ENCODE data around the gene USP2. TPM values are rescaled to one million over a fixed set of nuclear protein-coding genes. Genes with fewer than 3 reads are reported as not detected.

USP2 gene
- polyA plus RNA-seq, 1 donor, result 4.2 TPM

DNA sequence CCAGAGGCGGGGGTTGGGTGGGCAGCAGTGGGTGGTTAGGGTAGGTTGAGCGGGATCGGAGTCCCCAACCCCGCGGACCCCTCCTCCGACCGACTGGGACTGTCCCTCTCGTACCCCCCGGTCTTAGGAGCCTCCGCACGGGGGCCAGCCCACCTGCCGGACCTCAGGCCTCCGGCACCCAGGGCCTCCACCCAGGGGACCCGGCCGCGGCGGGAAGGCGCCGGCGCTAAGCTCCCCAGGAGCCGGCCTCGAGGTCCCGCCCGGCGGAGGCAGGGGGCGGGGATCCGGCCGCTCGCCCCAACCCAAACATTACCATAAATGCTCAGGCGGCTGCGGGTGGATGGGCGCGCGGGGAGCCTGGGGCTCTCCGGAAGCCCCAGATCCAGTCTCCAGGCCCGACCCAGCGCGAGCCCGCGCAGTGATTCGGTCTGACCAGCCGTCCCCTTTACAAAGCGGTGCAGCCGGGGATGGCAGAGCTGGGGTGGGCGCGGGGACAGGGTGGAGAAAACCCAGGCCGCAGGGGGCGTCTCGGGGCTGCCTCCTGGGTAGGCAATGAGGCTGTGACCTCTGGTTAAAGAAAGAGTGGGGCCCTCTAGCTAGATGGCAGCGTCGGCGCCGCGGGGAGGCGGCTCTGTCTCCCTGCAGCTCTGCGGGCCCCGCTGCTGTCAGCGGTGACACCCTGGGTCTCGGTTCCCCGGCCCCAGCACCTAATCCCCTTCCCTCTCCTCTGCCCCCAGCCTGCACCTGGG lies 60.5 kb downstream of the USP2 start:
- peak overlapping the region; percentile 51 for H3K4me3 ChIP-seq (ENCODE audit: low read length)
- H3K36me3 ChIP-seq (ENCODE audit: control insufficient read depth, insufficient read depth, low read length), result no peaks in the 10 kb centered on the region
- peaks cover 38% of the 10 kb centered on the region for H3K4me1 ChIP-seq (ENCODE audit: control insufficient read depth, insufficient read depth, low read length)
- peaks cover 50% of the 10 kb centered on the region for H3K27me3 ChIP-seq (ENCODE audit: control insufficient read depth, insufficient read depth, low read length)
- peak in 1 of 2 donors; percentile 65 for DNase-seq
- WGBS (ENCODE audit: insufficient coverage, low lambda C conversion rate), result no CpG with 5 or more reads among the region's 60 CpGs
- H3K9me3 ChIP-seq (ENCODE audit: control insufficient read depth, low read depth, low read length), result peaks cover 3% of the 10 kb centered on the region
- peak overlapping the region; percentile 80 for H3K27ac ChIP-seq (ENCODE audit: low read length)

DNA sequence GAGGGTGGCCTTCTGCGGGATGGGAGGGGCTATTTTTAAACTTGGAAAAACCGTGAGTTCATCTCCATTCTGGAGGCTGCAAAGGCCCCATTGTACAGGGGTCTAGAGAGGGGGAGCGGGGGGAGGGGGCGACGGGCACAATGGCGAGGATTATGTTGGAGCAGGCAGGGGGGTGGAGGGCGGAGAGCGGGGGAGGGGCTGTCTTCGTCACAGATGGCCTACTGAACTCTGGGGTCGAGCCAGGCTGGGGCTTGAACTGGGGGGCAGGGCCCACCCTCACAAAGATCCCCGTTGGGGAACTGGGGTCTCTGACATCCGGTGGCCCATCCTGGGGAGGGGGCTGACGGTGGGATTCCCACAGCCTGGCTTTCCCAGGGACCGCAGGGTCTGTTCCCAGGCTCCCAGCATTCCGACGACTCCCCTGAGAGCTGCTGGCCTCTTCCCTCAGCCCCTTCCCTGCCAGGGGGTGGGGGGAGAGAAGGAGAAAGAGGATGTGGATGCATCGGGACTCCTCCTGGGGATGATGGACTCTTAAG lies 61.2 kb downstream of the USP2 start:
- peak overlapping the region; percentile 51 for H3K4me3 ChIP-seq (ENCODE audit: low read length)
- no CpG with 5 or more reads among the region's 17 CpGs for WGBS (ENCODE audit: insufficient coverage, low lambda C conversion rate)
- peaks cover 44% of the 10 kb centered on the region for H3K4me1 ChIP-seq (ENCODE audit: control insufficient read depth, insufficient read depth, low read length)

DNA sequence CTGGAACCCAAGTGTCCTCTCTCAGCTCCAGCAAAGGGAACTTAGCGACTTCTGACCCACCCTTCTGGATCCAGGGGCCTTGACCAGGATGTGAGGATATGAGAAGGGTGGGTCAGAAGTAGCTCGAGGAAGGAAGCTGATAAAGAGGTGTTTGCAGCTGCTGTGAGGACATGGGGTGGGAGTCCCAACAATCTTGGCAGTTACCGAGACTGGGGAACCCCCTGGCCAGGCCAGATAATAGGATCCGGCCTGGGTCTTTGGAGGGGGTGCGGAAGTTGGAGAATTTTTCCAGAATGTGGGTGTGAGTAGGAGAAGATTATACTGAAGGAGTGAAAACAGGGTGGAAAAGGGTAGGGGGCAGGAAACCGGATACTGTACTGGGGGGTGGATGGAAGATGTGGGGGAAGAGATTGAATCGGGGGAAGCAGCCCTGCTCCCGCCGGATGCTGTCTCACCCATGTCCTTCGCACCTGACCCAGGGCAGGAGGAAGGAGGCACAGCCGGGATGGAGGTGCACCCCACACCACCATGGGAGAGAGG lies 61.7 kb downstream of the USP2 start:
- Histone ChIP-seq H3K27me3 (ENCODE audit: control insufficient read depth, insufficient read depth, low read length) (peaks cover 62% of the 10 kb centered on the region), H3K27ac (ENCODE audit: low read length) (peak overlapping the region; percentile 80), H3K9me3 (ENCODE audit: control insufficient read depth, low read depth, low read length) (peaks cover 6% of the 10 kb centered on the region), H3K4me3 (ENCODE audit: low read length) (no peak overlapping the region), H3K36me3 (ENCODE audit: control insufficient read depth, insufficient read depth, low read length) (no peaks in the 10 kb centered on the region), H3K4me1 (ENCODE audit: control insufficient read depth, insufficient read depth, low read length) (peaks cover 50% of the 10 kb centered on the region)
- DNase-seq, result no peak
- 60% methylated on average over 1 of the region's 11 CpGs for WGBS (ENCODE audit: insufficient coverage, low lambda C conversion rate)

More for the DNA sequence above, 61.2 kb downstream of the USP2 start:
- Histone ChIP-seq H3K27me3 (ENCODE audit: control insufficient read depth, insufficient read depth, low read length) (peaks cover 57% of the 10 kb centered on the region), H3K9me3 (ENCODE audit: control insufficient read depth, low read depth, low read length) (peaks cover 3% of the 10 kb centered on the region), H3K36me3 (ENCODE audit: control insufficient read depth, insufficient read depth, low read length) (no peaks in the 10 kb centered on the region), H3K27ac (ENCODE audit: low read length) (peak overlapping the region; percentile 80)
- peak in 1 of 2 donors; percentile 43 for DNase-seq

DNA sequence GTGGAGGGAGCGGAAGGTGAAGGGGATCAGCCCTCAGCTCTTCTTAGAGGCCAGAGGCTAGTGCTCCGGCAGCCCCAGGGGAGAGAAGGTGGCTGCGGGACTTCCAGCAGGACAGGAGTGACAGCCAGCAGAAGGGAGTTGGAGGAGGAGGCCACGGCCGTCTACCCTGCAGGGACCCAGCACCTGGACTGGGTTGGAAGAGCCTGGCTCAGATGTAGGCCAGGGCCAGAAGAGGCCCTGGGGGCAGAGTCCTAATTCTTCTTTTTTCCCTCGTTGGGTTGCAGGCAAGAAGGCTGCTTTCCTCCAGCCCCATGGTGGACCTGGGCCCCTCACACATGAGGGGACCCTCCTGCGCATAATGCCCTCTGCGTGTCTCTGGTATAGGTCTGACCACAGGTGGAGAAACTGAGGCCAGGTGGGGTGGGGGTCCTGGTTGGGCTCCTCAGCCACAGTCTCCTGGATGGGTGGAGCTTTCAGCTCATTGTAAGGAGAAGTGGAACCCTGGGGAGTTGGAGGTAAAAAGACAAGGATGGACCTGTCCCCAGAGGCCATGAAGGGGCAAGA lies 62.3 kb downstream of the USP2 start:
- Histone ChIP-seq H3K9me3 (ENCODE audit: control insufficient read depth, low read depth, low read length) (peaks cover 6% of the 10 kb centered on the region), H3K4me3 (ENCODE audit: low read length) (no peak overlapping the region), H3K27me3 (ENCODE audit: control insufficient read depth, insufficient read depth, low read length) (peaks cover 68% of the 10 kb centered on the region), H3K4me1 (ENCODE audit: control insufficient read depth, insufficient read depth, low read length) (peaks cover 52% of the 10 kb centered on the region), H3K27ac (ENCODE audit: low read length) (peak overlapping the region; percentile 80), H3K36me3 (ENCODE audit: control insufficient read depth, insufficient read depth, low read length) (peaks cover 3% of the 10 kb centered on the region)
- WGBS (ENCODE audit: insufficient coverage, low lambda C conversion rate), result no CpG with 5 or more reads among the region's 8 CpGs
- DNase-seq, result no peak

DNA sequence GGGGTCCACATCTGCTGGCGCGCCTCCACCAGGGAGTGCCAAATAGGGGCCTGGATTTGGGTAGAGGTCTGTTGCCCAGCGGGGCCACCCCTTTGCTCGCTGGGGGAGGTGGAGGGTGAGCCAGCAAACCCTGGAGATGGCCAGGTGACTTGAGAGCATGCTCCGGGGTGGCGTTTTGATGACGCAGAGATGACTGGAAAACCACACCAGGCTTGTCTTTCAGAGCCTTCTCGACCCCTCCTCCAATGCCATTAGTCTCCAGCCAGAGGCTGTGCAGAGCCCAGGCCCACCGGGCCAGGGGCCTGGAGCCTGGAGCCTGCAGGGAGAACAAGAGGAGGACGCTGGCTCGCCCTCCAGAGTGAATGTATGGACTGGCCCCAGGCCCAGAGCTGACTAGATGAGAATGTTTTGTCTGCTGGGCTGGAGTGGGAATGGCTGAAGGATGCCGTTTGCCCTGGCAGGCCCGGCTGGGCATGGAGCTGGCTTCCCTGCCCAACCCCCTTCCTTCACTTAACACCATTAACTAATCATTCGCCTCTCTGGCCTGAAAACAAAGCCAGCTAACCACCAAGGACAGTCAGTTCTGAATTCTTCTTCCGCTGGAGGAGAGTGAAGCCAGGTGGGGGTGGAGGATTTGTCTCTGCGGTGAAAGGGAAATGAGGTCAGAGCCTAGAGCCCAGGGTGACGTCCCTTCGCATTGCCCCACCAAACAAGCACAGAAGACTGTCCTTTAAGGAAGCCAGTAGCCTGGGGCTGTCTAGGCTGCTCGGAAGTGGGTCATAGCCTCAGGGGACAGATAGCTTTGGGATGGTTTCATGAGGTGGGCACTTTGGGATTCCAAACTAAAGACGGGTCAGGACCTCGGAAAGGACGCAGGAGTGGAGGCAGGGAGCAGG lies 63.0 kb downstream of the USP2 start:
- Histone ChIP-seq H3K4me1 (ENCODE audit: control insufficient read depth, insufficient read depth, low read length) (peaks cover 52% of the 10 kb centered on the region), H3K36me3 (ENCODE audit: control insufficient read depth, insufficient read depth, low read length) (peaks cover 3% of the 10 kb centered on the region), H3K27ac (ENCODE audit: low read length) (peak overlapping the region; percentile 80), H3K9me3 (ENCODE audit: control insufficient read depth, low read depth, low read length) (peaks cover 6% of the 10 kb centered on the region), H3K27me3 (ENCODE audit: control insufficient read depth, insufficient read depth, low read length) (peaks cover 74% of the 10 kb centered on the region), H3K4me3 (ENCODE audit: low read length) (no peak overlapping the region)
- DNase-seq, result peak in 1 of 2 donors; percentile 48
- WGBS (ENCODE audit: insufficient coverage, low lambda C conversion rate), result no CpG with 5 or more reads among the region's 22 CpGs

DNA sequence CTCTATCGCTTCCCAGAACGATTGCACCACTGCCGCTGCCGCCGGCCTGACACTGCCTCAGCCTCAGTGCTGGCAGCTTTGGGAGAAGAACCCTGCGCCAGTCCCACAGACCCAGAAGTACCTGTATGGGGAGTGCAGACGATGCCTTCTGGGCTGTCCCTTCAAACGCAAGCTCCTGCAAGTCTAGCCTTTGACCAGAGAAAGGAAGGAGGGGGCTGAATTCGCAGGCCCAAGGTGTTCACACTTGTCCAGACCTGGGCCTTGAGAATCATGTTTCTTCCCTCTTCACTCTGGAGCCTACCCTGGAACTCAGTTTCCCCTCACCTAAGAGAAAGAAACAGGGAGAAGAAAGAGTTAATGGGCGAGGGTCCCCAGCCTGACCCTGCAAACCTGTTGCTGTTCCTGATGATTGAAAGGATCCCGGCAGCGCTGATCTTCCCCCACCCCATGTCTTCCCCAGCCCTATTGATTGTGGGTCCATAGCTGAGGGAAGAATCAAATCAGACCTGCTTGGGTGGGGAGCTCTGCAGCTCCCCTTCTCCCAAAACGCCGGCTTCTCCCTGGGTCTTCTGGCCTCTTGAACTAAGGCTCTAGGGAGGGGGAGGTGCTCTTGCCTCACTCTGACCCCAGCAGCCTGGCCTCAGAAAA lies 63.8 kb downstream of the USP2 start:
- Histone ChIP-seq H3K27ac (ENCODE audit: low read length) (peak overlapping the region; percentile 80), H3K36me3 (ENCODE audit: control insufficient read depth, insufficient read depth, low read length) (peaks cover 4% of the 10 kb centered on the region), H3K9me3 (ENCODE audit: control insufficient read depth, low read depth, low read length) (peaks cover 6% of the 10 kb centered on the region), H3K27me3 (ENCODE audit: control insufficient read depth, insufficient read depth, low read length) (peaks cover 75% of the 10 kb centered on the region), H3K4me1 (ENCODE audit: control insufficient read depth, insufficient read depth, low read length) (peaks cover 52% of the 10 kb centered on the region), H3K4me3 (ENCODE audit: low read length) (no peak overlapping the region)
- WGBS (ENCODE audit: insufficient coverage, low lambda C conversion rate), result no CpG with 5 or more reads among the region's 14 CpGs
- DNase-seq, result no peak

DNA sequence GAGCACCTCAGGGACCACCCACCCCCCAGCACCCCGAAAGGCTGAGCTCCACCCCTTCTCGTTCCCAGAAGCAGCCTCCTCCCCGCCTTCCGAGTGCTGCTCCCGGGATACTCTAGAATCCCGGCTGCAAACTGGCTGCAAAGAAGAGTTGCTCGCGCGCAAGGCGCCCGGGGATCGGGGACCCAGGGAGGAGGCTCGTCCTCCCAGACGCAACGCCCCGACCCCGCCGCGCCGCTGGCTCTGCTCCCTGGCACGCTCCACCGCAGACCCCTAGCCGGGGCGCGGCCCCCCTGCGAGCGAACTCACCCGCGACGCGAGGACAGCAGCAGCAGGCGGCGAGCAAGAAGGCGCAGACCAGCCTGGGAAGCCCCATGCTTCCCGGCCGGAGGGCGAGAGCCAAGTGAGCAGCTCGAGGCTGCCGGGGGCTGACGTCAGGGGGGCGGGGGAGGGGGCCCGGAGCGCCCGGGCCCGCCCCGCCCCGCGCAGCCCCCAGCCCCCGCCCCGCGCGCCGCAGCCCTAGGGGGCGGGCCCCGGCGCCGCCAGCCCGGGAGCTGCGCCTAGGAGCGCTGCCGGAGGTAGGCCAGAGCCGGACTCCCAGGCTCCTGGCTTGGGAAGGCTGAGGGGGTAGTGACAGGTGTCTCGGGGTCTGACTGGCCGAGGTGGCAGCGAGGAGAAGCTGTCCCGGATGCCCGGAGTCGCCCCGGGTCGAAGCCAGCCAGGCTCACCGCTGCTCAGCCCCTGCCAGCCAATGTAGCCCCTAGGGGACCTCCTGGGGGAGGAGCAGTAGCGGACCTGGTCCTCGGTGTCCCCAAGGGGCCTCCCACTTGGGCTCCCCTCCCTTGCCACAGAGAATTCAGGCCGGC lies 64.5 kb downstream of the USP2 start, which contains the start of gene MCAM:
MCAM (minus strand) TSS at position 402 of the 863 bp plus-strand sequence; CDS start at position 373, 29 bp downstream.
- WGBS (ENCODE audit: insufficient coverage, low lambda C conversion rate), result no CpG with 5 or more reads among the region's 74 CpGs
- peaks cover 81% of the 10 kb centered on the region for H3K27me3 ChIP-seq (ENCODE audit: control insufficient read depth, insufficient read depth, low read length)
- H3K4me3 ChIP-seq (ENCODE audit: low read length), result peak within 1 kb of the TSS; percentile 60
- DNase-seq, result peak; percentile 39 to 42
- H3K9me3 ChIP-seq (ENCODE audit: control insufficient read depth, low read depth, low read length), result peaks cover 6% of the 10 kb centered on the region
- peaks cover 7% of the 10 kb centered on the region for H3K36me3 ChIP-seq (ENCODE audit: control insufficient read depth, insufficient read depth, low read length)
- H3K4me1 ChIP-seq (ENCODE audit: control insufficient read depth, insufficient read depth, low read length), result peaks cover 52% of the 10 kb centered on the region
- peak within 1 kb of the TSS; percentile 80 for H3K27ac ChIP-seq (ENCODE audit: low read length)

DNA sequence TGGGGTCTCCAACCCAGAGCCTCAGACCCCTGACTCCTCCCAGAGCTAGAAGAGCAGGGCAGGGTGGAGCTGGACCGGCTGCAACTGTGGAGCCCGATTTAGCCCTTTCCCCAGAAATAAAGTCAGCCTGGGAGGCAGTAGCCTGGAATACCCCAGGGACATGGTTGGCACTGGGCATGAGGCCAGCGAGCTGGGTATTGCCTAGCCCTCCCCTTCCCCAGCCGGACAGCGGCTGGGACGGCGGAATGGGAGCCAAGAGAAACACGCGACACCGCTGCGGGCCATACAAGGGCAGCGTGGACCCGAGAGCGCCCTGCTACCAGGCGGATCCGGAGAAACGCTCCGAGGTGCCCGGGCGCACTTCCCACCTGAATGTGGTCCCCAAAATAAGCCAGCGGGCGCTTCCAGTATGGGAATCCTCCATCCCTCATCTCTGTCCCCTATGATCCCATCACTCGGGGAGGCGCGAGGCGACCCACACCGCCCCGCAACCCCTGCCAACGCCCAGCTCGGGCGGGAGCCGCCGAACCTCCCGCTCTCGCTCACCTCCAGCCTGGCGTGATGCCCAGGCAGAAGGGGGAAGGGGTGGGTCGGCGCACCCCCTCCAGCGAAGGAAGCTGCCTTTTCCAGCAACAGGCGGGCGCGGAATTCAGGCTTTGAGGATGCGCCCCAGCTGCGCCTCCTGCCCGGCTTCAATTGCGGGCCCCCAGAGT lies 65.3 kb downstream of the USP2 start:
- Histone ChIP-seq H3K36me3 (ENCODE audit: control insufficient read depth, insufficient read depth, low read length) (peaks cover 10% of the 10 kb centered on the region), H3K9me3 (ENCODE audit: control insufficient read depth, low read depth, low read length) (peaks cover 6% of the 10 kb centered on the region), H3K27me3 (ENCODE audit: control insufficient read depth, insufficient read depth, low read length) (peaks cover 78% of the 10 kb centered on the region), H3K4me3 (ENCODE audit: low read length) (peak overlapping the region; percentile 60), H3K4me1 (ENCODE audit: control insufficient read depth, insufficient read depth, low read length) (peaks cover 46% of the 10 kb centered on the region), H3K27ac (ENCODE audit: low read length) (peak overlapping the region; percentile 65)
- no CpG with 5 or more reads among the region's 46 CpGs for WGBS (ENCODE audit: insufficient coverage, low lambda C conversion rate)
- peak; percentile 27 to 31 for DNase-seq

Measured in large intestine (tissue), 3 donors.